IMR-90 (cell line): ENCODE results near the gene KCNMA1. TPM values are rescaled to one million over a fixed set of nuclear protein-coding genes. Genes with fewer than 3 reads are reported as not detected.

ENCODE experiments used
- ATAC-seq: fragments of 200-7000 bp; cut with Tn5 transposase; 2 replicates; pipeline ENCODE4 v1.9.1; 2020; ENCODE audit warnings: low read depth, mild to moderate bottlenecking, moderate library complexity
- BruUV-seq: library from RNA; stranded (reverse); fragments of 400-500 nt; replicated peaks from 2 replicates; lab custom pipeline; 2021; lab: Mats Ljungman, UMichigan
- CTCF ChIA-PET: fragments of 300-600 bp; formaldehyde crosslinking; extraction: SDS; loops from one replicate; lab custom pipeline; 2021; ENCODE audit warnings: antibody characterized with exemption; lab: Yijun Ruan, JAX
- POLR2A ChIA-PET: fragments of 300-600 bp; sonication (Branson Sonifier 250); formaldehyde crosslinking; loops from one replicate; lab custom pipeline; 2022; ENCODE audit warnings: antibody characterized with exemption; ENCODE audit not compliant: unreplicated experiment; lab: Charles Lee
- DNase-seq: peaks from one replicate; pipeline ENCODE4 v3.0.0; 2013
- H2AFZ ChIP-seq: replicated peaks from 2 replicates; pipeline ENCODE3; 2013; ENCODE audit warnings: low read length, mild to moderate bottlenecking; ENCODE audit not compliant: poor library complexity
- H2AK5ac ChIP-seq: 2 replicates; pipeline ENCODE4 v1.6.1; 2013; ENCODE audit warnings: low read depth, low read length, inconsistent platforms
- H2AK9ac ChIP-seq: replicated peaks from 2 replicates; pipeline ENCODE3; 2013; ENCODE audit warnings: mild to moderate bottlenecking, low read depth, low read length, moderate library complexity; ENCODE audit not compliant: poor library complexity
- H2BK120ac ChIP-seq: 2 replicates; pipeline ENCODE4 v1.6.1; 2013; ENCODE audit warnings: low read depth, low read length, inconsistent platforms
- H2BK15ac ChIP-seq: 3 replicates; pipeline ENCODE4 v1.6.1; 2013; ENCODE audit warnings: low read depth, low read length, inconsistent platforms
- H2BK20ac ChIP-seq: 2 replicates; pipeline ENCODE4 v1.6.1; 2013; ENCODE audit warnings: low read depth, mild to moderate bottlenecking, inconsistent platforms, low read length, moderate library complexity
- H2BK5ac ChIP-seq: 2 replicates; pipeline ENCODE4 v1.6.1; 2013; ENCODE audit warnings: mild to moderate bottlenecking, low read depth, low read length, inconsistent platforms; ENCODE audit not compliant: poor library complexity, severe bottlenecking
- H3K14ac ChIP-seq: replicated peaks from 2 replicates; pipeline ENCODE4 v1.6.1; 2013; ENCODE audit warnings: low read depth, low read length, inconsistent platforms
- H3K18ac ChIP-seq: 2 replicates; pipeline ENCODE4 v1.6.1; 2013; ENCODE audit warnings: low read depth, low read length, control low read depth
- H3K23ac ChIP-seq: 2 replicates; pipeline ENCODE4 v1.6.1; 2013; ENCODE audit warnings: low read depth, low read length, inconsistent platforms
- H3K27ac ChIP-seq: 2 replicates; pipeline ENCODE4 v1.5.1; 2013; ENCODE audit warnings: mild to moderate bottlenecking, control low read depth, low read length; ENCODE audit not compliant: insufficient read depth
- H3K27me3 ChIP-seq: 2 replicates; pipeline ENCODE4 v1.6.1; 2013; ENCODE audit warnings: low read length; ENCODE audit not compliant: control insufficient read depth, insufficient read depth
- H3K36me3 ChIP-seq: 2 replicates; pipeline ENCODE4 v1.6.1; 2013; ENCODE audit warnings: low read length, mixed read lengths; ENCODE audit not compliant: control insufficient read depth, insufficient read depth
- H3K4ac ChIP-seq: 2 replicates; pipeline ENCODE4 v1.6.1; 2013; ENCODE audit warnings: low read depth, low read length, inconsistent platforms
- H3K4me1 ChIP-seq: 2 replicates; pipeline ENCODE4 v1.6.1; 2013; ENCODE audit warnings: low read length, mixed read lengths; ENCODE audit not compliant: control insufficient read depth, insufficient read depth
- H3K4me2 ChIP-seq: 2 replicates; pipeline ENCODE4 v1.6.1; 2013; ENCODE audit warnings: low read depth, mild to moderate bottlenecking, control low read depth, low read length, moderate library complexity
- H3K4me3 ChIP-seq: 2 replicates; pipeline ENCODE4 v1.5.1; 2013; ENCODE audit warnings: low read depth, mild to moderate bottlenecking, control low read depth, low read length, moderate library complexity; ENCODE audit not compliant: insufficient read depth
- H3K56ac ChIP-seq: 2 replicates; pipeline ENCODE4 v1.6.1; 2013; ENCODE audit warnings: low read length, inconsistent platforms; ENCODE audit not compliant: insufficient read depth; ENCODE audit errors: extremely low read depth
- H3K79me1 ChIP-seq, 2 experiments: 2 replicates each; pipeline ENCODE4 v1.6.1; 2013; ENCODE audit warnings: low read length in 2 of 2, inconsistent platforms in 1 of 2, low read depth in 1 of 2
- H3K9ac ChIP-seq: 2 replicates; pipeline ENCODE4 v1.6.1; 2013; ENCODE audit warnings: low read depth, low read length, control low read depth
- H3K9me1 ChIP-seq: 2 replicates; pipeline ENCODE4 v1.6.1; 2013; ENCODE audit warnings: low read length, inconsistent platforms; ENCODE audit not compliant: insufficient read depth
- H3K9me3 ChIP-seq: 2 replicates; pipeline ENCODE4 v1.6.1; 2013; ENCODE audit warnings: low read length; ENCODE audit not compliant: control insufficient read depth, insufficient read depth
- H4K20me1 ChIP-seq: 2 replicates; pipeline ENCODE4 v1.6.1; 2013; ENCODE audit warnings: low read length, inconsistent platforms; ENCODE audit not compliant: insufficient read depth
- H4K5ac ChIP-seq: 2 replicates; pipeline ENCODE4 v1.6.1; 2013; ENCODE audit warnings: mild to moderate bottlenecking, low read depth, low read length, control low read depth
- H4K8ac ChIP-seq, 2 experiments: 2 replicates each; pipeline ENCODE4 v1.6.1; 2013; ENCODE audit warnings: low read depth in 2 of 2, low read length in 2 of 2, control low read depth in 1 of 2, inconsistent platforms in 1 of 2
- H4K91ac ChIP-seq: 2 replicates; pipeline ENCODE4 v1.6.1; 2013; ENCODE audit warnings: low read depth, low read length, inconsistent platforms; ENCODE audit not compliant: insufficient read depth
- BHLHE40 ChIP-seq: fragments of 150-350 bp; IDR thresholded peaks from 2 replicates; pipeline ENCODE4 v1.6.1; 2016; ENCODE audit warnings: mild to moderate bottlenecking, low read depth, low read length
- MXI1 ChIP-seq: IDR thresholded peaks from 2 replicates; pipeline ENCODE4 v1.6.1; 2012; ENCODE audit warnings: low read depth, mild to moderate bottlenecking, low read length, moderate library complexity, borderline replicate concordance
- POLR2A ChIP-seq: IDR thresholded peaks from 2 replicates; pipeline ENCODE4 v1.6.1; 2012; ENCODE audit warnings: mild to moderate bottlenecking, low read depth, low read length
- WGBS, 2 experiments: methylation state at CpG; one replicate each; pipeline versions ENCODE4 v1.1.5 to v1.1.7; 2013; ENCODE audit warnings: missing lambda C conversion rate in 2 of 2; ENCODE audit not compliant: insufficient read length in 1 of 2; ENCODE audit errors: extremely low coverage in 2 of 2; 5-methylcytosine and 5-hydroxymethylcytosine counted together
- dilution Hi-C: fragments of 300-500 bp; cut with HindIII; formaldehyde crosslinking; loops from one replicate; pipeline ENCODE4 v1.14.3; 2018; ENCODE audit warnings: low sequenced_read_pairs; ENCODE audit not compliant: unreplicated experiment
- in situ Hi-C: fragments of 300-500 bp; cut with MboI; formaldehyde crosslinking; loops from 3 replicates; pipeline ENCODE4 v1.14.3; 2019; ENCODE audit warnings: low sequenced_read_pairs, inconsistent platforms, mixed read lengths
- intact Hi-C: fragments of 100-400 bp; cut with micrococcal nuclease; formaldehyde crosslinking; loops from 2 replicates; pipeline ENCODE4 v1.10.0; 2022
- polyA plus RNA-seq, 3 experiments: library from polyadenylated mRNA; depleted of rRNA; stranded (reverse); fragments of >200 nt; gene quantifications; 2 replicates each; pipeline ENCODE4 v1.2.3, GENCODE V29; 2012; ENCODE audit warnings: low replicate concordance in 1 of 3
- total RNA-seq: library from RNA; depleted of rRNA; stranded (reverse); fragments of >200 nt; gene quantifications from 2 replicates; pipeline ENCODE4 v1.2.3, GENCODE V29; 2012
- TF ChIP-seq, protein P1 (sequence below): fragments of 150-350 bp; IDR thresholded peaks from 2 replicates; pipeline ENCODE4 v1.6.1; 2016; ENCODE audit warnings: low read depth, mild to moderate bottlenecking, low read length, moderate library complexity, borderline replicate concordance

The KCNMA1 gene
- total and polyA plus RNA-seq, 2 of the 4 experiments (the other 2 are of a cell fraction), result 25.6 to 29.6 TPM

DNA sequence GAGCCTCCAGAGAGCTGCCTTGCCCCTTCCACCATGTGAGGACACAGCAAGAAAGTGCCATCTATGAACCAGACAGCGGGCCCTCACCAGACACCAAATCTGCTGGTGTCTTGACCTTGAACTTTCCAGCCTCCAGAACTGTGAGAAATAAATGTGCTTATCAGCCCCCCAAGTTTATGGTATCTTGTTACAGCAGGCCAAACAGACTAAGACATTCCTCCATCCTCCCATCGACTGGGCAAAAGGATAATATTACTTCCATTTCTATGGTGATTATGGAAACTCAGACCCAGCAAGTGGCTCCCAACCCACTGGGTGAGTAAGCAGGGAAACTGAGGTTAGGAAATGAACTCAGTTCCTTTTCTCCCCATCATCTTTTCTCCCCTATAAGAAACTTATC lies 288.4 kb downstream of the KCNMA1 start:
- no peaks in the 10 kb centered on the region for H3K27me3 ChIP-seq
- peak overlapping the region; percentile 82 for H2BK120ac ChIP-seq
- peak overlapping the region; percentile 88 for H2BK20ac ChIP-seq
- CTCF ChIA-PET, result interaction anchor here (1.0 kb wide), 1 partner anchor 109 kb away, joined by 4 read pairs; no protein-coding TSS in a partner anchor
- peak overlapping the region; percentile 70; the same call in 1 of the 2 replicates for H3K18ac ChIP-seq
- peak overlapping the region; percentile 64 for H3K4ac ChIP-seq
- H2BK15ac ChIP-seq, result peak overlapping the region; percentile 91
- peak overlapping the region; percentile 31 for H2BK5ac ChIP-seq
- dilution Hi-C loops (no loop called here), in situ Hi-C loops (no loop called here), intact Hi-C loops (no loop called here)
- no peaks in the 10 kb centered on the region for H4K20me1 ChIP-seq
- H3K36me3 ChIP-seq, result no peaks in the 10 kb centered on the region
- peak overlapping the region; percentile 85 for H3K14ac ChIP-seq
- DNase-seq (peak; percentile 28), ATAC-seq (no peak)
- no peak overlapping the region for H2AFZ ChIP-seq
- no TSS peak for BruUV-seq
- peak overlapping the region; percentile 17 for H2AK5ac ChIP-seq
- H3K4me1 ChIP-seq, result peaks cover 14% of the 10 kb centered on the region
- H4K8ac ChIP-seq, result peak overlapping the region in 1 of 2 experiments; percentile 76; a peak in 2 of 4 replicates
- no CpG with 5 or more reads among the region's 2 CpGs for WGBS, 2 experiments
- no peak overlapping the region for H3K4me2 ChIP-seq
- H3K9me3 ChIP-seq, result no peaks in the 10 kb centered on the region
- H3K27ac ChIP-seq, result no peak overlapping the region
- H3K9me1 ChIP-seq, result peaks cover 15% of the 10 kb centered on the region
- POLR2A ChIA-PET, result no interaction called here
- H3K56ac ChIP-seq, result peak overlapping the region; percentile 24; the same call in 1 of the 2 replicates
- no peak for TF ChIP-seq POLR2A
- no peak for TF ChIP-seq MXI1
- no peak for TF ChIP-seq BHLHE40
- TF ChIP-seq, protein P1, sequence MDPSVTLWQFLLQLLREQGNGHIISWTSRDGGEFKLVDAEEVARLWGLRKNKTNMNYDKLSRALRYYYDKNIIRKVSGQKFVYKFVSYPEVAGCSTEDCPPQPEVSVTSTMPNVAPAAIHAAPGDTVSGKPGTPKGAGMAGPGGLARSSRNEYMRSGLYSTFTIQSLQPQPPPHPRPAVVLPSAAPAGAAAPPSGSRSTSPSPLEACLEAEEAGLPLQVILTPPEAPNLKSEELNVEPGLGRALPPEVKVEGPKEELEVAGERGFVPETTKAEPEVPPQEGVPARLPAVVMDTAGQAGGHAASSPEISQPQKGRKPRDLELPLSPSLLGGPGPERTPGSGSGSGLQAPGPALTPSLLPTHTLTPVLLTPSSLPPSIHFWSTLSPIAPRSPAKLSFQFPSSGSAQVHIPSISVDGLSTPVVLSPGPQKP, result no peak
- no peak overlapping the region; the same call in 1 of the 2 replicates for H4K5ac ChIP-seq
- H4K91ac ChIP-seq, result peak overlapping the region; percentile 31
- peak overlapping the region; percentile 55; the same call in 1 of the 2 replicates for H3K23ac ChIP-seq
- H2AK9ac ChIP-seq, result no peak overlapping the region
- no peak overlapping the region for H3K9ac ChIP-seq
- peaks cover 0 to 13% of the 10 kb centered on the region in 2 experiments; a peak in 1 of 4 replicates for H3K79me1 ChIP-seq
- no peak overlapping the region for H3K4me3 ChIP-seq
